ENCODE measurements around the gene IKZF1. TPM values are rescaled to one million over a fixed set of nuclear protein-coding genes. Genes with fewer than 3 reads are reported as not detected.

IKZF1 gene
- total and polyA plus RNA-seq, 2 of the 13 experiments (the other 11 are each of a cell fraction or from before 2014, with no cell fraction given) = not detected

DNA sequence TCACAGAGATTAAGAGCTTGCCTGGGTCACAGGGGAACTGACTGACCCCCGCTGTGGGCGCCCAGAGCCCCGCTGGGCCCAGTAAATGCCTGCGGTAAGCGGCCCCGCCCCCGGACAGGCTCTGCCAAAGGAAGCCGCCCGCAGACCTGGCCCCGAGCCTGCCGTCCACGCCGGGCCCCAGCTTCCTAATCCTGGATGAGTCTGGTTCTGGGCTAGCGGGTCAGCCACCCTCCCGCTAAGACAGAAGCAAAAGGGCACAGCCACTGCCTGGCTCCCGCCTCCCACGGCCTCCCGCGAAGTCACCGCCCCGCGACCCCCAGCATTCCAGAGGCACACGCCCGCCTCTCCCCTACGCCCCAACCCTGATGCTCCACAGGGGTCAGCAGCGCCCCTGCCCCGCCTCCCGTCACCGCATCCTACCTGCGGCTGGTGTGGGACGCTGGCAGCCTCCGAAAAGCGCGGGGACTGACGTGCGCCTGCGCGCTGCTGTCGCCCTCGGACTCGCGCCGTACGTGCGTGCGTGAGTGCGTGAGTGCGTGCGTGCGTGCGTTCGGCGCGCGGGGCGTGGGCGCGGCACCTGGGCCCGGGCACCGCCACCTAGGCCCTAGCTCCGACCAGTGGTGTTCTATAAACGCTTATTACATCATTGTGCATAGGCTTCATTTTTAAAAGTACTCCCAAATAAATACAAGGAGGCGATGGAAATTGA, 145.5 kb downstream of the IKZF1 start, which contains the start of gene FIGNL1 (continued):
- TF ChIP-seq, protein P1, sequence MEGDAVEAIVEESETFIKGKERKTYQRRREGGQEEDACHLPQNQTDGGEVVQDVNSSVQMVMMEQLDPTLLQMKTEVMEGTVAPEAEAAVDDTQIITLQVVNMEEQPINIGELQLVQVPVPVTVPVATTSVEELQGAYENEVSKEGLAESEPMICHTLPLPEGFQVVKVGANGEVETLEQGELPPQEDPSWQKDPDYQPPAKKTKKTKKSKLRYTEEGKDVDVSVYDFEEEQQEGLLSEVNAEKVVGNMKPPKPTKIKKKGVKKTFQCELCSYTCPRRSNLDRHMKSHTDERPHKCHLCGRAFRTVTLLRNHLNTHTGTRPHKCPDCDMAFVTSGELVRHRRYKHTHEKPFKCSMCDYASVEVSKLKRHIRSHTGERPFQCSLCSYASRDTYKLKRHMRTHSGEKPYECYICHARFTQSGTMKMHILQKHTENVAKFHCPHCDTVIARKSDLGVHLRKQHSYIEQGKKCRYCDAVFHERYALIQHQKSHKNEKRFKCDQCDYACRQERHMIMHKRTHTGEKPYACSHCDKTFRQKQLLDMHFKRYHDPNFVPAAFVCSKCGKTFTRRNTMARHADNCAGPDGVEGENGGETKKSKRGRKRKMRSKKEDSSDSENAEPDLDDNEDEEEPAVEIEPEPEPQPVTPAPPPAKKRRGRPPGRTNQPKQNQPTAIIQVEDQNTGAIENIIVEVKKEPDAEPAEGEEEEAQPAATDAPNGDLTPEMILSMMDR (CRISPR knock-in tag; IDR thresholded peaks at IDR 0.05) = peak; percentile 28
- TF ChIP-seq GATAD1 (CRISPR knock-in tag; IDR thresholded peaks at IDR 0.05) (peak; percentile 96), ZBTB40 (IDR thresholded peaks at IDR 0.05) (no peak), ZBTB40 (CRISPR knock-in tag; IDR thresholded peaks at IDR 0.05) (0 out of 2 replicates have a peak, but pooled peaks have one; percentile 71), CEBPB (IDR thresholded peaks at IDR 0.05; ENCODE audit: borderline replicate concordance, low read depth, low read length) (no peak), ATAD3A (CRISPR knock-in tag; IDR thresholded peaks at IDR 0.05) (no peak), ZSCAN22 (CRISPR knock-in tag; IDR thresholded peaks at IDR 0.05) (peak; percentile 92), ZFP91 (CRISPR knock-in tag; IDR thresholded peaks at IDR 0.05; ENCODE audit: borderline replicate concordance) (peak; percentile 93), ZNF788 (CRISPR knock-in tag; IDR thresholded peaks at IDR 0.05; ENCODE audit: borderline replicate concordance) (peak; percentile 63; the same call in 1 of the 2 replicates), CAMTA2 (CRISPR knock-in tag; IDR thresholded peaks at IDR 0.05; ENCODE audit: borderline replicate concordance) (0 out of 2 replicates have a peak, but pooled peaks have one; percentile 64), ZNF337 (CRISPR knock-in tag; IDR thresholded peaks at IDR 0.05; ENCODE audit: borderline replicate concordance, low read depth) (peak; percentile 84; the same call in 1 of the 2 replicates), ZNF879 (CRISPR knock-in tag; IDR thresholded peaks at IDR 0.05) (peak; percentile 75; the same call in 1 of the 2 replicates), ZFAT (CRISPR knock-in tag; conservative IDR thresholded peaks at IDR 0.05) (no peak)
- TF ChIP-seq, protein P2, sequence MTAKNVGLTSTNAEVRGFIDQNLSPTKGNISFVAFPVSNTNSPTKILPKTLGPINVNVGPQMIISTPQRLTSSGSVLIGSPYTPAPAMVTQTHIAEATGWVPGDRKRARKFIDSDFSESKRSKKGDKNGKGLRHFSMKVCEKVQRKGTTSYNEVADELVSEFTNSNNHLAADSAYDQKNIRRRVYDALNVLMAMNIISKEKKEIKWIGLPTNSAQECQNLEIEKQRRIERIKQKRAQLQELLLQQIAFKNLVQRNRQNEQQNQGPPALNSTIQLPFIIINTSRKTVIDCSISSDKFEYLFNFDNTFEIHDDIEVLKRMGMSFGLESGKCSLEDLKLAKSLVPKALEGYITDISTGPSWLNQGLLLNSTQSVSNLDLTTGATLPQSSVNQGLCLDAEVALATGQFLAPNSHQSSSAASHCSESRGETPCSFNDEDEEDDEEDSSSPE (CRISPR knock-in tag; IDR thresholded peaks at IDR 0.05) = peak; percentile 99
